ENCODE measurements around the gene PRMT2.

PRMT2 gene

GRCh38 chr21:46641656-46642055, 6.2 kb downstream of the PRMT2 start:
- no peak for DNase-seq (ENCODE audit: low read depth, low spot score)

GRCh38 chr21:46643379-46644177, 8.1 kb downstream of the PRMT2 start:
- no peak for DNase-seq (ENCODE audit: low read depth, low spot score)

- no peak for DNase-seq (ENCODE audit: low read depth, low spot score)
Measured at GRCh38 chr21:46645840-46646239, 10.4 kb downstream of the PRMT2 start.

- no peak for DNase-seq (ENCODE audit: low read depth, low spot score)
Measured at GRCh38 chr21:46646541-46647154, 11.2 kb downstream of the PRMT2 start.

- DNase-seq (ENCODE audit: low read depth, low spot score), result no peak
Measured at GRCh38 chr21:46648539-46648938, 13.1 kb downstream of the PRMT2 start.

- DNase-seq (ENCODE audit: low read depth, low spot score), result no peak
Measured at GRCh38 chr21:46649356-46649755, 13.9 kb downstream of the PRMT2 start.

GRCh38 chr21:46650476-46651098, 15.1 kb downstream of the PRMT2 start:
- DNase-seq (ENCODE audit: low read depth, low spot score), result no peak

GRCh38 chr21:46651121-46651520, 15.6 kb downstream of the PRMT2 start:
- DNase-seq (ENCODE audit: low read depth, low spot score), result no peak

- no peak for DNase-seq (ENCODE audit: low read depth, low spot score)
Measured at GRCh38 chr21:46655230-46655629, 19.8 kb downstream of the PRMT2 start.

GRCh38 chr21:46656820-46657219, 21.3 kb downstream of the PRMT2 start:
- DNase-seq (ENCODE audit: low read depth, low spot score), result no peak

- no peak for DNase-seq (ENCODE audit: low read depth, low spot score)
Measured at GRCh38 chr21:46660505-46660904, 25.0 kb downstream of the PRMT2 start.

GRCh38 chr21:46661211-46661625, 25.7 kb downstream of the PRMT2 start:
- no peak for DNase-seq (ENCODE audit: low read depth, low spot score)

- DNase-seq (ENCODE audit: low read depth, low spot score), result no peak
Measured at GRCh38 chr21:46661642-46662366, 26.3 kb downstream of the PRMT2 start.

GRCh38 chr21:46662367-46662654, 26.8 kb downstream of the PRMT2 start:
- no peak for DNase-seq (ENCODE audit: low read depth, low spot score)

GRCh38 chr21:46662765-46663500, 27.5 kb downstream of the PRMT2 start:
- no peak for DNase-seq (ENCODE audit: low read depth, low spot score)

- no peak for DNase-seq (ENCODE audit: low read depth, low spot score)
Measured at GRCh38 chr21:46663754-46664153, 28.3 kb downstream of the PRMT2 start.

- DNase-seq (ENCODE audit: low read depth, low spot score), result no peak
Measured at GRCh38 chr21:46664316-46664995, 29.0 kb downstream of the PRMT2 start.

- DNase-seq (ENCODE audit: low read depth, low spot score), result no peak
Measured at GRCh38 chr21:46665566-46665965, 30.1 kb downstream of the PRMT2 start.

- no peak for DNase-seq (ENCODE audit: low read depth, low spot score)
Measured at GRCh38 chr21:46666941-46667740, 31.7 kb downstream of the PRMT2 start.

GRCh38 chr21:46667741-46668380, 32.4 kb downstream of the PRMT2 start:
- DNase-seq (ENCODE audit: low read depth, low spot score), result no peak

All from iPS DF 19.7 (cell line).